Liver (tissue), 9 donors: ENCODE data around the gene CLCN5. TPM values are rescaled to one million over a fixed set of nuclear protein-coding genes. Genes with fewer than 3 reads are reported as not detected.

Experiments
- DNase-seq: peaks from one replicate; pipeline ENCODE4 v3.0.0-alpha.2; 2017; ENCODE audit warnings: low spot score
- H3K27ac ChIP-seq, 2 donors: one replicate each; pipeline ENCODE4 v1.7.0; 2013; ENCODE audit warnings: inconsistent platforms in 2 of 2, low read length in 2 of 2, control low read depth in 1 of 2, low read depth in 1 of 2, mild to moderate bottlenecking in 1 of 2
- H3K27me3 ChIP-seq, 4 donors: one replicate each; pipeline versions ENCODE4 v1.6.1 to v1.7.0; 2013; ENCODE audit warnings: low read length in 3 of 4, inconsistent platforms in 1 of 4, mild to moderate bottlenecking in 1 of 4, moderate library complexity in 1 of 4; ENCODE audit not compliant: control insufficient read depth in 4 of 4, insufficient read depth in 4 of 4
- H3K36me3 ChIP-seq, 4 donors: one replicate each; pipeline versions ENCODE4 v1.6.1 to v1.7.0; 2013; ENCODE audit warnings: low read length in 3 of 4, mild to moderate bottlenecking in 3 of 4, low read depth in 1 of 4, moderate library complexity in 1 of 4; ENCODE audit not compliant: control insufficient read depth in 4 of 4, insufficient read depth in 3 of 4
- H3K4me1 ChIP-seq, 4 donors: one replicate each; pipeline versions ENCODE4 v1.6.1 to v1.7.0; 2013; ENCODE audit warnings: low read length in 3 of 4, mild to moderate bottlenecking in 3 of 4, moderate library complexity in 1 of 4; ENCODE audit not compliant: control insufficient read depth in 4 of 4, insufficient read depth in 4 of 4
- H3K4me3 ChIP-seq, 3 donors: one replicate each; pipeline versions ENCODE4 v1.6.1 to v1.7.0; 2013; ENCODE audit warnings: low read length in 3 of 3, control low read depth in 1 of 3, low read depth in 1 of 3, mild to moderate bottlenecking in 1 of 3
- H3K9ac ChIP-seq, 2 donors: one replicate each; pipeline ENCODE4 v1.7.0; 2013; ENCODE audit warnings: low read length in 2 of 2, mild to moderate bottlenecking in 2 of 2, moderate library complexity in 2 of 2, control low read depth in 1 of 2, low read depth in 1 of 2
- H3K9me3 ChIP-seq, 4 donors: one replicate each; pipeline versions ENCODE4 v1.6.1 to v1.7.0; 2013; ENCODE audit warnings: low read length in 3 of 4; ENCODE audit not compliant: control insufficient read depth in 4 of 4
- ATF3 ChIP-seq: IDR thresholded peaks from 2 replicates; pipeline ENCODE4 v1.6.1; 2016; ENCODE audit warnings: antibody characterized with exemption
- EGR1 ChIP-seq, 2 donors: IDR thresholded peaks; 2 replicates each; pipeline ENCODE4 v1.6.1; 2016 to 2018; ENCODE audit warnings: antibody characterized with exemption in 2 of 2, low read depth in 2 of 2
- FOXA1 ChIP-seq: IDR thresholded peaks from 2 replicates; pipeline ENCODE4 v1.6.1; 2016; ENCODE audit warnings: antibody characterized with exemption
- FOXA2 ChIP-seq: IDR thresholded peaks from 2 replicates; pipeline ENCODE4 v1.6.1; 2016; ENCODE audit warnings: antibody characterized with exemption
- GABPA ChIP-seq, 2 donors: IDR thresholded peaks in 1 of 2; conservative IDR thresholded peaks in 1 of 2; 2 replicates each; pipeline ENCODE4 v1.6.1; 2016; ENCODE audit warnings: antibody characterized with exemption in 2 of 2, mild to moderate bottlenecking in 1 of 2, moderate library complexity in 1 of 2
- HNF4A ChIP-seq, 2 donors: conservative IDR thresholded peaks; 2 replicates each; pipeline ENCODE4 v1.6.1; 2016; ENCODE audit warnings: antibody characterized with exemption in 2 of 2, mild to moderate bottlenecking in 2 of 2
- HNF4G ChIP-seq: IDR thresholded peaks from 2 replicates; pipeline ENCODE4 v1.6.1; 2016; ENCODE audit warnings: antibody characterized with exemption
- JUND ChIP-seq, 2 donors: IDR thresholded peaks; 2 replicates each; pipeline ENCODE4 v1.6.1; 2016; ENCODE audit warnings: antibody characterized with exemption in 2 of 2
- MAX ChIP-seq: IDR thresholded peaks from 2 replicates; pipeline ENCODE4 v1.6.1; 2016; ENCODE audit warnings: antibody characterized with exemption
- NR2F2 ChIP-seq: IDR thresholded peaks from 2 replicates; pipeline ENCODE4 v1.6.1; 2016; ENCODE audit warnings: antibody characterized with exemption
- RAD21 ChIP-seq, 2 donors: IDR thresholded peaks; 2 replicates each; pipeline ENCODE4 v1.6.1; 2016; ENCODE audit warnings: antibody characterized with exemption in 2 of 2, mild to moderate bottlenecking in 2 of 2
- RXRA ChIP-seq, 2 donors: IDR thresholded peaks; 2 replicates each; pipeline ENCODE4 v1.6.1; 2017 to 2018; ENCODE audit warnings: antibody characterized with exemption in 2 of 2, mild to moderate bottlenecking in 1 of 2
- SP1 ChIP-seq: IDR thresholded peaks from 2 replicates; pipeline ENCODE4 v1.6.1; 2018; ENCODE audit warnings: antibody characterized with exemption, mild to moderate bottlenecking
- TAF1 ChIP-seq: conservative IDR thresholded peaks from 2 replicates; pipeline ENCODE4 v1.6.1; 2016; ENCODE audit warnings: antibody characterized with exemption, mild to moderate bottlenecking
- YY1 ChIP-seq: IDR thresholded peaks from 2 replicates; pipeline ENCODE4 v1.6.1; 2016; ENCODE audit warnings: antibody characterized with exemption, mild to moderate bottlenecking
- ZBTB33 ChIP-seq: IDR thresholded peaks from 2 replicates; pipeline ENCODE4 v1.6.1; 2016; ENCODE audit warnings: antibody characterized with exemption
- WGBS: extraction: QIAGEN DNeasy Blood & Tissue Kit; methylation state at CpG from one replicate; pipeline ENCODE4 v1.1.7; 2013; 5-methylcytosine and 5-hydroxymethylcytosine counted together
- polyA plus RNA-seq, 2 donors: library from polyadenylated mRNA; stranded (reverse) in 1 of 2; unstranded in 1 of 2; fragments of 200-250 nt in 1 of 2; fragments of >200 nt in 1 of 2; fragmentation: Nextera tagmentation in 1 of 2; extraction: Ambion mirVana in 1 of 2; gene quantifications; one replicate each; pipeline versions ENCODE4 v1.2.1 to v1.2.3, GENCODE V29; 2013 to 2015
- total RNA-seq, 2 donors: library from RNA; depleted of rRNA; stranded (reverse); fragments of >200 nt; gene quantifications; one replicate each; pipeline ENCODE4 v1.2.3, GENCODE V29; 2014
- TF ChIP-seq, protein P1 (sequence below): fragments of 150-350 bp; IDR thresholded peaks from 2 replicates; pipeline ENCODE4 v1.5.1; 2017; ENCODE audit warnings: improper control_type of control experiment, low read depth, low read length; ENCODE audit not compliant: missing input control
- TF ChIP-seq, protein P2 (sequence below): IDR thresholded peaks from 2 replicates; pipeline ENCODE4 v1.6.1; 2016; ENCODE audit warnings: antibody characterized with exemption, mild to moderate bottlenecking
- donor health status: healthy.
- donor health status: healthy.
- donor health status: healthy.
- donor health status: healthy.
- donor health status: healthy.

CLCN5 gene
- total and polyA plus RNA-seq, 4 donors = 5.6 to 56.1 (median 14.6) TPM

DNA sequence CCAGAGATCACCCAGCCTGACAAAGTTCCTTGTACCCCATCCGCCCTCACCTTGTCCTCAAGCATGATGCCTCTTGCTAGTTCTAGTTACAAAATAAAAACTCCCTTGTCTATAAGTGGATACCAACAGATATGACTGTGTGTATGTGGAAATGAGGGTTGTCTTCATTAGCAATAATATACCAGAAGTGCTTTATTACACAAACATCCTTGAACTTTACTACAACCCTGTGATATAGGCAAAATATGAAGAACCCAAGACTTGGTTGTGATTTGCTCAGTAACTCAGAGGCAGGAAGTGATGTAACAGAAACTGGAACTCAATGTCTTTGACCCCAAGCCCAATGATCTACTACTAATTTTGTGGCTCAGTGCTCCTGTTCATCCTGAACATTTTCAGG is 180.8 kb downstream of the CLCN5 start:
- Histone ChIP-seq H3K4me1 (no peaks in the 10 kb centered on the region), H3K4me3 (no peak overlapping the region), H3K9me3 (no peaks in the 10 kb centered on the region), H3K27me3 (no peaks in the 10 kb centered on the region), H3K27ac (no peak overlapping the region), H3K36me3 (no peaks in the 10 kb centered on the region), H3K9ac (no peak overlapping the region)
- no peak for TF ChIP-seq ZBTB33
- TF ChIP-seq EGR1 (IDR thresholded peaks at IDR 0.05; ENCODE audit: low read depth in 2 of 2) = no peak
- no peak for TF ChIP-seq FOXA1
- no peak for TF ChIP-seq HNF4G
- TF ChIP-seq, protein P1, sequence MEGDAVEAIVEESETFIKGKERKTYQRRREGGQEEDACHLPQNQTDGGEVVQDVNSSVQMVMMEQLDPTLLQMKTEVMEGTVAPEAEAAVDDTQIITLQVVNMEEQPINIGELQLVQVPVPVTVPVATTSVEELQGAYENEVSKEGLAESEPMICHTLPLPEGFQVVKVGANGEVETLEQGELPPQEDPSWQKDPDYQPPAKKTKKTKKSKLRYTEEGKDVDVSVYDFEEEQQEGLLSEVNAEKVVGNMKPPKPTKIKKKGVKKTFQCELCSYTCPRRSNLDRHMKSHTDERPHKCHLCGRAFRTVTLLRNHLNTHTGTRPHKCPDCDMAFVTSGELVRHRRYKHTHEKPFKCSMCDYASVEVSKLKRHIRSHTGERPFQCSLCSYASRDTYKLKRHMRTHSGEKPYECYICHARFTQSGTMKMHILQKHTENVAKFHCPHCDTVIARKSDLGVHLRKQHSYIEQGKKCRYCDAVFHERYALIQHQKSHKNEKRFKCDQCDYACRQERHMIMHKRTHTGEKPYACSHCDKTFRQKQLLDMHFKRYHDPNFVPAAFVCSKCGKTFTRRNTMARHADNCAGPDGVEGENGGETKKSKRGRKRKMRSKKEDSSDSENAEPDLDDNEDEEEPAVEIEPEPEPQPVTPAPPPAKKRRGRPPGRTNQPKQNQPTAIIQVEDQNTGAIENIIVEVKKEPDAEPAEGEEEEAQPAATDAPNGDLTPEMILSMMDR = no peak
- no peak for TF ChIP-seq YY1
- no peak for TF ChIP-seq ATF3
- no peak for TF ChIP-seq MAX
- no peak for TF ChIP-seq TAF1
- TF ChIP-seq SP1 = no peak
- no peak for TF ChIP-seq RAD21 (IDR thresholded peaks at IDR 0.05)
- TF ChIP-seq HNF4A (conservative IDR thresholded peaks at IDR 0.05) = no peak
- TF ChIP-seq, protein P2, sequence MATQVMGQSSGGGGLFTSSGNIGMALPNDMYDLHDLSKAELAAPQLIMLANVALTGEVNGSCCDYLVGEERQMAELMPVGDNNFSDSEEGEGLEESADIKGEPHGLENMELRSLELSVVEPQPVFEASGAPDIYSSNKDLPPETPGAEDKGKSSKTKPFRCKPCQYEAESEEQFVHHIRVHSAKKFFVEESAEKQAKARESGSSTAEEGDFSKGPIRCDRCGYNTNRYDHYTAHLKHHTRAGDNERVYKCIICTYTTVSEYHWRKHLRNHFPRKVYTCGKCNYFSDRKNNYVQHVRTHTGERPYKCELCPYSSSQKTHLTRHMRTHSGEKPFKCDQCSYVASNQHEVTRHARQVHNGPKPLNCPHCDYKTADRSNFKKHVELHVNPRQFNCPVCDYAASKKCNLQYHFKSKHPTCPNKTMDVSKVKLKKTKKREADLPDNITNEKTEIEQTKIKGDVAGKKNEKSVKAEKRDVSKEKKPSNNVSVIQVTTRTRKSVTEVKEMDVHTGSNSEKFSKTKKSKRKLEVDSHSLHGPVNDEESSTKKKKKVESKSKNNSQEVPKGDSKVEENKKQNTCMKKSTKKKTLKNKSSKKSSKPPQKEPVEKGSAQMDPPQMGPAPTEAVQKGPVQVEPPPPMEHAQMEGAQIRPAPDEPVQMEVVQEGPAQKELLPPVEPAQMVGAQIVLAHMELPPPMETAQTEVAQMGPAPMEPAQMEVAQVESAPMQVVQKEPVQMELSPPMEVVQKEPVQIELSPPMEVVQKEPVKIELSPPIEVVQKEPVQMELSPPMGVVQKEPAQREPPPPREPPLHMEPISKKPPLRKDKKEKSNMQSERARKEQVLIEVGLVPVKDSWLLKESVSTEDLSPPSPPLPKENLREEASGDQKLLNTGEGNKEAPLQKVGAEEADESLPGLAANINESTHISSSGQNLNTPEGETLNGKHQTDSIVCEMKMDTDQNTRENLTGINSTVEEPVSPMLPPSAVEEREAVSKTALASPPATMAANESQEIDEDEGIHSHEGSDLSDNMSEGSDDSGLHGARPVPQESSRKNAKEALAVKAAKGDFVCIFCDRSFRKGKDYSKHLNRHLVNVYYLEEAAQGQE = no peak
- no peak for TF ChIP-seq NR2F2
- no peak for TF ChIP-seq RXRA (IDR thresholded peaks at IDR 0.05)
- no peak for TF ChIP-seq JUND (IDR thresholded peaks at IDR 0.05)
- TF ChIP-seq GABPA (IDR thresholded peaks at IDR 0.05 in 1 of 2, conservative IDR thresholded peaks at IDR 0.05 in 1 of 2) = no peak
- no peak for TF ChIP-seq FOXA2
- DNase-seq = no peak
- WGBS = 97% methylated on average over 1 of the region's 1 CpG
